Cardiac fibroblast (primary cell): ENCODE results near the gene HSD11B1.

Source experiments
- DNase-seq, 2 donors: peaks; one replicate each; pipeline versions ENCODE4 v3.0.0 to v3.0.0-alpha.2; 2010; ENCODE audit warnings: low read depth in 2 of 2
- H3K4me3 ChIP-seq, 2 donors: replicated peaks in 1 of 2; 1 replicate in 1 of 2; 2 replicates in 1 of 2; pipeline ENCODE4 v1.5.1; 2011; ENCODE audit warnings: low read depth in 2 of 2, low read length in 2 of 2, mild to moderate bottlenecking in 2 of 2, moderate library complexity in 1 of 2
- TF ChIP-seq, protein P1 (sequence below): IDR thresholded peaks from one replicate; pipeline ENCODE4 v1.5.1; 2011; ENCODE audit warnings: low read depth, mild to moderate bottlenecking, low read length, inconsistent platforms

Gene HSD11B1

DNA sequence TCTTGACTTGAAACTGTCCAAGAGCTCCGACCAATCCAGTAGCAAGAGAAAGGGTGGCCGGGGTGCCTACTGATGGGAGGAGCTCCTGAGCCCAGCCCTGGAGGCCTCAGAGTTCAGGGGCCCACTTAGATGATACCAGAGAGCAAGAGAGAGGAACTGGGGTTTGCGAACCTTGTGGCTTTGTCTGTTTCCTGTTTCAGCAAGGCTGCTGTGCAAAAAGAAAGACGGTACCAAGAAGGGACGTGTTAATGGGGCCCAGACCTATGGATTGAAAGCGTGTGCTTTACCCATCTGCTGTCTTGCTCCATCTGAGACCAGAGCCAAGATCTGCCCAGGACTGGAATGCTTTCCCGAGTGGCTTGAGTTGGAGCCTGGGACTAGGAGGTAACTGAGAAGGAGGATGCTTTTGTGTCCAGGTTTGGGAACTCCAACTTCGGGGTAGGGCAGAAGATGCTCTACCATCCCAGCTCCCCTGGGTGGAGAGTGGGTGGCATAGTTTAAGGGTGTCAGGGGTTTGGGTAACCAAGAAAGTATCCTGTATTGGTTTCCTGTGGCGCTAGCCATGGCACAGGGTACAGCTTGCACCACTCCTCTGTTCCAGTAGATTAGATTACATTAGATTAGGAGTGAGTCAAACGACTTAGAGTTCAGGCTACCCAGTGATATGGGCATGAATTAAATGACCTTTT lies 51.4 kb downstream of the HSD11B1 start, which contains the start of gene TRAF3IP3:
Gene TRAF3IP3, plus strand, starts transcription at position 128 of the 689 bp plus-strand sequence. CDS start 3,987 bp downstream, outside the sequence.
- H3K4me3 ChIP-seq, result no peak within 1 kb of the TSS
- TF ChIP-seq, protein P1, sequence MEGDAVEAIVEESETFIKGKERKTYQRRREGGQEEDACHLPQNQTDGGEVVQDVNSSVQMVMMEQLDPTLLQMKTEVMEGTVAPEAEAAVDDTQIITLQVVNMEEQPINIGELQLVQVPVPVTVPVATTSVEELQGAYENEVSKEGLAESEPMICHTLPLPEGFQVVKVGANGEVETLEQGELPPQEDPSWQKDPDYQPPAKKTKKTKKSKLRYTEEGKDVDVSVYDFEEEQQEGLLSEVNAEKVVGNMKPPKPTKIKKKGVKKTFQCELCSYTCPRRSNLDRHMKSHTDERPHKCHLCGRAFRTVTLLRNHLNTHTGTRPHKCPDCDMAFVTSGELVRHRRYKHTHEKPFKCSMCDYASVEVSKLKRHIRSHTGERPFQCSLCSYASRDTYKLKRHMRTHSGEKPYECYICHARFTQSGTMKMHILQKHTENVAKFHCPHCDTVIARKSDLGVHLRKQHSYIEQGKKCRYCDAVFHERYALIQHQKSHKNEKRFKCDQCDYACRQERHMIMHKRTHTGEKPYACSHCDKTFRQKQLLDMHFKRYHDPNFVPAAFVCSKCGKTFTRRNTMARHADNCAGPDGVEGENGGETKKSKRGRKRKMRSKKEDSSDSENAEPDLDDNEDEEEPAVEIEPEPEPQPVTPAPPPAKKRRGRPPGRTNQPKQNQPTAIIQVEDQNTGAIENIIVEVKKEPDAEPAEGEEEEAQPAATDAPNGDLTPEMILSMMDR, result no peak
- DNase-seq, result no peak

DNA sequence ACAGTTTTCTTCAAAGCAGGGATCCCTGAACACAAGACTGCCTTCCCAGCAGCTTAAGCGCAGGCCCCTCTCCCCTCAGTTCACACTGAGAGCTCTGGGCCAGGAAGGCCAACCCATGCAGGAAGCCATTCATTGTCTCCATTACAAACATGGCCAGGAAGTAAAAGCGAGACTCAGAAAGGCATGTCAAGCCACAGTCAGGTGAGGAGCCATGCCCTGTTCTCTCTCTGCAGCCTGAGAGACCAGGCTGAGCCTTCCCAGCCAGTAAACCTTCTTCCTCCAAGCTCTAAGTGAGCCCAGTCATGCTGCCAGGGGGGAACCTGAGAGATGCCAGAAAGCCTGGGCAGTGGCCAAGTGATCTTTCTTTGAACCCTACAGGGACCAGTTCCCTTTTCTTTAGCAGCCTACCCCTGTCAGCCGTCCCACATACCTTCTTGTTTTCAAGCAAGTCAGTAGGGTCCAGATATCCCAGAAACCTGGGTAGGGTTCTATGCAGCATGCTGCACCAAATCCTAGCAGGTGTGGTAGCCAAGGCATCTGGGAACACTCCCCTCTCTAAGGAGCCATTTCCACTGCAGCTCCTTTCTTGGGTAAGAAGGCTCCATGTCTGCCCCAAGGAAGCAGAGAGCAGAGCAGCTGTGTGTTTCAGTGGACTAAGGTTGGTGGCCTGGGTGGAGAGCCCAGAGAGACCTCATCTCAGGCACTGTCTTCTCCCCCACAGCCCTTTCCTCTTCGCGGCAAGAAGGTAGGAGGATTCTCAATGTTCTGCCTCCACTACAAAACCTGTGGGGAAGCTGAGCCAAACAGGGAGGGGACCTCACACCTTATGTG lies 52.2 kb downstream of the HSD11B1 start:
- TF ChIP-seq, protein P1, result no peak
- DNase-seq, result no peak
- no peak overlapping the region for H3K4me3 ChIP-seq

DNA sequence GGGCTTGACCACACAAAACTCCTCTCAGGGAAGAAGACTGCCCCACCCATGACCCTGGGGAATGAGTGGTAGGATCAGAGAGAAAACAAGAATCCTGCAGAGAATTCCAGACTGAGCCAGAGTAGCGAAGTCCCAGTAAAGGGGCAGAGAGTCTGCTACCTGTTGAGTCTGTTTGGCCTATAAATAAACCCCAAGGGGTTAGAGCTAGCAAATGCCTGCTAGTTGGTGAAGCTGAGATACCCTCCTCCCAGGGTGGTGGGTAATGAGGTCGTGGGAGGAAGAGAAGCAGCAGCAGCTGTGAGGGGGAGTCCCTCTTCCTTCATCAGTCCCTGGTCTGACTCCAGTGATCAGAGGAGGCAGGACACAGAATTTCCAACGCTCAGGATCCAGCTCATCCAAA lies 53.8 kb downstream of the HSD11B1 start:
- DNase-seq, result no peak
- no peak overlapping the region for H3K4me3 ChIP-seq
- TF ChIP-seq, protein P1, result no peak

DNA sequence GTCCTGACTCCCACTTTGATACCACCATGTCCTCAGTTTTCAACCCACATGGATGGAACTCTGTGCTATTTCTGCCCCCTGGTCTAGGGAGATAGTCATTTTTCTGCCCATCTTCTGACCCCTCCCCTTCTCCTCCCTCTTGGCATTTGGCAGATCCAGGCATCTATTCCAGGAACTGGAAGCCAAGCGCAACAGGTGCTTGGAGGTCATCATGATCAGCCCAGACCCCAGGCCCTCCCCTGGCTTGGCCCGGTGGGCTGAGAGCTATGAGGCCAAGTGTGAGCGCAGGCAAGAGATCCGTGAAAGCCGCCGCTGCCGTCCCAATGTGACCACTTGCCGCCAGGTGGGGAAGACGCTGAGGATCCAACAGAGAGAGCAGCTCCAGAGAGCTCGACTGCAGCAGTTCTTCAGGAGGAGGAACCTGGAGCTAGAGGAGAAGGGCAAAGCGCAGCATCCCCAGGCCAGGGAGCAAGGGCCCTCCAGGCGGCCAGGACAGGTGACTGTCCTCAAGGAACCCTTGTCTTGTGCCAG lies 55.2 kb downstream of the HSD11B1 start:
- TF ChIP-seq, protein P1, result no peak
- no peak for DNase-seq
- no peak overlapping the region for H3K4me3 ChIP-seq

DNA sequence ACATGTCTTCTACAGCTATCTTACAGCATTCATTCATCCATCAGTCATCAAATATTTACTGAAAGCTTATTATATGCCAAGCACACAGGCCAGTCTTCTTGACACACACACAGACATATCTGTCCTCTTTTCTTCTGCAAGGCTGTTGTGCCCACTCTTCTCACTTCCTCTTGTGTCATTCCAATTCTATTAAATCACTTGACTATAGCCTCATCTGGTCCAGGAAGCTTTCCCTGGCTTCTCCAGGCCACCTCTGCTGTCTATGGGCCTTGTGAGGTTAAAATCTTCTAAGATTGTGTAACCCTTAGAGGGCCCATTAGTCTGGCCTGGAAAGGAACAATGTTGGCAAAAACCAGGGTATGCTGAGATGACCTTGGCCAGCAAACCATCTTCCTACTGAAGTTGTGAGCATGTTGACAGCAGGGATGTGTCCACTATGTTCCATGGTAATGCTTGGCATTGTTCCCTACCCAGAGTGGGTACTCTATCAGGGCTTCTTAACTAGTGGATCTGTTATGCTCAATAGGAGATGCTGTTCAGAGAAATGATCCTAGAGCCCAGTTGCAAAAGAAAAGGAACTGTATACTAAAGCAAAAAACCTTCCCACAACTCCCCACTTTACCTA lies 56.5 kb downstream of the HSD11B1 start:
- TF ChIP-seq, protein P1, result no peak
- no peak overlapping the region for H3K4me3 ChIP-seq
- peak; percentile 25 to 58 for DNase-seq

DNA sequence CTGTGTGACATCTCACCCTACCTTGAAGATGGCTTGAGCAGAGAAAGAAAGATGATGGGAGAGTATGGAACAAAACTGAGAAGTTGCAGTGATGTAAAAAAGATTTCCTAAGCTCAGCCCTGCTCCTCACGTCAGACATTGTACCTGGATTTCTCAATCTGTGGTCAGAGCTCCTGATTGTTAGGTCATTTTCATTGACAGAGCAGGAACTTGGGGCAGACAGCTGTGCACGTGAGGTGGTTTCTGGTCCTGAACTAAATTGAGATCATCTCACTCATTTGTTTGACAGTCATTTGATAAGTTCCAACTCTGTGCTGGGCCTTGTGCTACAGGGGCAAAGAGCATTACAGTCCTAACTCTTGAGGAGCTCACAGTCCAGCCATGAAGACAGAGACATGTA lies 61.4 kb downstream of the HSD11B1 start:
- DNase-seq, result no peak
- TF ChIP-seq, protein P1, result no peak
- H3K4me3 ChIP-seq, result no peak overlapping the region
